HG03066 (cell line): ENCODE measurements around the gene NAV2.

ENCODE experiments used
- ATAC-seq: cut with Tn5 transposase; IDR thresholded peaks from one replicate; pipeline ENCODE4 v1.9.1; 2021; ENCODE audit warnings: low read depth; ENCODE audit not compliant: unreplicated experiment

NAV2 gene

DNA sequence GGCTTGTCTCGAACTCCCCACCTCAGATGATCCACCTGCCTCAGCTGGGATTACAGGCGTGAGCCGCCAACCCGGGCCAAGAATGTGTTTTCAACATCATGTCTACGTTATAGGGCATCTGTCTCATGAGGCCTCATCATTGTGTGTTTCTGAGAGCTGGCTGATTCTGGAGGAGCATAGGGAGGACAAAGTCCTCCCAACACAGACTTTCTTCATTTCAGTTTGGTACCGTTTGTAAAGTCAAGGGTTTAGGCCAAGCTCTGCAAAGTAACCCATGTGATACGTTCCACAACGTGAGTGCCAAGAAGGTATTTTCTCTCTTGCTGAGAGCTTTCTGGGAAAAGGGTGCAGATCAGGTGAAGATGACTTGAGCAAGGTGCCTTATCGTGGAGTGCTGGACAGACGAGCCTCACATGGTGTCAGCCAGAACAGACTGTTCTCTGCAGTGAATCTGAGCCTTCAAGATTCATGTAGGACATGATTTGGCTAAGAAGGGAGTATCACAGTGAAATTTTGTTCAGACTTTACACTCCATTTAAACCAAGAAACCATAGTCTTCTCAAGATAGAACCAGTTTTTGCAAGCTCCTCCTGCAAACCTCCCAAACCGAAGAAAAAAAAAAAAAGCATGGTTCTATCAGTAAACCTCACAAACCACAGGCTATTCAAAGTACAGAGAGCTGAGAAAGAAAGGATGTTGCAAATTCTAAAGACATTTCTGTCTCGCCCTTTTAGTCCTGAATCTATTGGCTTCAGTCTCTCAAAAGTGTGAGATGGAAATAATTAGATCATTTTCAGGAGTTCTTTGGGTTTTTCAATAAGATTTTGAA lies 376.0 kb downstream of the NAV2 start:
- no peak for ATAC-seq

DNA sequence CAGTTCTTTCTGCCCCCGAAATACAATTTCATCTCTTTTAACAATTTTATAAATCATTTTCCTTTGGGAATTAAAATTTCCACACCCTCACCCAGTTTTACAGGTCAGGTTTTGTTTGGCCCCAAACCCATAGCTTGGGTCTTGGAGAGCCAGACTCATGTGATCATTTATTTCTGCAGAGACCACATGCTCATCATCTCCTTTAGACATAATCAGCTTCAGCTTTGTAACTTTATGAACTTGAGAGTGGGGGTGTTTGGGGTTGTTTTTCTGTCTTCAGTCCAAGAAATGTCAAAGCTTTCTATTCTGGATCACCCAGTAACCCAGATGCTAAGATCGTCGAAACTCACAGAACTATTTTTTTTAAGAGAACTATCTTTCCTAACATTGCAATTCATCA lies 376.7 kb downstream of the NAV2 start:
- ATAC-seq: no peak

DNA sequence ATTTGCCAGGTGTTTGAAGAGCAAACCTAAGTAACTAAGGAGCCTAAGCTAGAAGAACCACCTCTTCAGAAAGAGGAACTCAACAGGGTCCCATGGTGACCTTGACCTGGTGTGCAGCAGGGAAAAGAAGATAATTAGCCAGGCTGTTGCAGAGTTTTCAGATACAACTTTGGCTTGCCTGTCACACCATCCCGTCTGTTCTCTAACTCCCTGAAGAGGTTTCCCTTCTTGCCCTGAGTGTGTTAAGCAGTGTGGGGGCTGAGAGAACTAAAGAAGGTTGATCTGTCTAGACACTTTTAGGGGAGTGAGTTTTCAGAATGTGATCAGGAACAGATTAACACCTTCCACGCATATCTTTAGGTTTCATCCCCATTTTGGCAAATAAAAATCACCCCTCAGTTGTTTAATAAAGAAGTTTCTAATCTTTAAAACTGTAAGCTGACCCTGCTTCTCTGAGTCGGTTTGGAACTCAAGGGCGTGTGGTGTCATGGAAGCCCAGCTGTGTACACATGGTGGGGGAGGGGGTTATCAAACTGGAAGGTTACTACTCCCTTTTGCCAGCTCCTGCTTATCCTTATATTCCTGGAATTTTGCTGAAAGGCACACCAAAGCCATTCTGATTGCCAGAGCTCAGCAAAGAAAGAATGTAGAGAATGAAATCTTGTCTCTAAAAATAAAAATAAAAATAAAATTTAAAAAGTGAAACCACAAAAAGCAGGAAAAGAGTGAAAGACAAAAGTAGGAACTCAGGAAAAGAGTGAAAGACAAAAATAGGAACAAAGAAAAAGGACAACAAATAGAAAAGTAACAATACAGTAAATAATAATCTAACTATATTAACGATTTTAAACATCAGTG lies 377.4 kb downstream of the NAV2 start:
- ATAC-seq: no peak

DNA sequence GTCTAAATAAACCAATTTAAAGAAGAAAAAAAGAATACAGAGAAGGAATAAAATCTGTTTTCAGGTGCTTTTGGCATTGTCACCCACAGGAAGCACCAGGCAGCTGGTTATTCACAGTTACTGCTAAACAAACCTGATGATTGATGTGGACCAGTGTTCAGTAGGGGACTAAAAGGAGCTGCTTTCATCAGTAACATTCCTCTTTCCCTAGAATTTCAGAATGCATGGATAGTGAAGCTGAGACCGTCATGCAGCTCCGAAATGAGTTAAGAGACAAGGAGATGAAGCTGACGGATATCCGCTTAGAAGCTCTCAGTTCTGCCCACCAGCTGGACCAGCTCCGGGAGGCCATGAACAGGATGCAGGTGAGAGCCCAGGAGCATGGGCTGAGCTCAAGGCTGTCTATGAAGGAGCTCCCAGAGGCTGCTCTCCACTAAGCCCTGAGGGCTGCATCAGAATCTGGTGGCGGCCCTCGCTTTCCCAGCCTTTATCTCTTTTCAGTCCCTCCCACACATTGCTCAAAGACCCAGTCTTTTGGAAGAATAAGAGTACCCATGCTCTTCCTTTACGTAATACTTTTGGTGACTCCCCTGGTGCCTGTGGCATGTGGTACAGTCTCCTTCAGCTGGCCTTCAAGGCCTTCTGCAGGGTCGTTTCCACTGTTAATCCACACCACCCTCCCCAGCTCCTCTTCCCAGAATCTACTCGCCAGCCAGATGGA lies 378.2 kb downstream of the NAV2 start:
- no peak for ATAC-seq

DNA sequence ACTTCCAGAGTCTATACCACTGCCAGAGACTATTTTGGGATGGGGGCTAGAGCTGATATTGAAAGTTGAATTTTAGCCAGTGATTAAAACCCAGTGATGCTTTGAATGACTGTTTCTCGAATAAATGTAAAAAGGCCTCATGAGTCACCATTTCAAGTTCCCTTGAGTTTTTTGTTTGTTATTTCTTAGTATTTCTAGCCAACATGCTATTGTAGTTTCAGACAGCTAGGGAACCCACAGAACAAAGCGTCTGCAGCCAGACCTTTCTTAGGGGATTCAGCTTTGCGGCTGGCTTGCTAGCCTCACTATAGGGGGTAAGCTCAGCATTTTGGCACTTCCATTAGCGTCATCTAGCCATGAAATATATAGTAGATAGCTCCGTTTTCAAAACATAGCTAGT lies 381.1 kb downstream of the NAV2 start:
- no peak for ATAC-seq

DNA sequence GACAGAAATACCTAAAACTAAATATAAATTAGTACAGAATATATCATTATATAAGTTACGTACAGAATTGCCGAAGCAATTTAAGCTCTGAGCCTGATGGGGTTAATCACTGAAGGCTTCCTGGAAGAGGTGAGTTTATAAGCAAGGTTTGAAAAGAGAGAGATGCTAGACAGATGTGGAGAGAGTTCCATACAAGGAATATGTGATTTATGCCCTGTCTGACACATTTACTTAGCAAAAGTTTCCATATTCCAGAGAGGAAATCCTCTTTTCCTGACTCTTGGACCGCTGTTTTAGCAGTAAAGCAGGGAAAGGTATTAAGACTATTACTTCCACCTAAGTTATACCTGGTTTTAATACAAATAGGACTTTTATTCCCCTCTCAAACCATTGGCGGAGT lies 382.6 kb downstream of the NAV2 start:
- no peak for ATAC-seq

DNA sequence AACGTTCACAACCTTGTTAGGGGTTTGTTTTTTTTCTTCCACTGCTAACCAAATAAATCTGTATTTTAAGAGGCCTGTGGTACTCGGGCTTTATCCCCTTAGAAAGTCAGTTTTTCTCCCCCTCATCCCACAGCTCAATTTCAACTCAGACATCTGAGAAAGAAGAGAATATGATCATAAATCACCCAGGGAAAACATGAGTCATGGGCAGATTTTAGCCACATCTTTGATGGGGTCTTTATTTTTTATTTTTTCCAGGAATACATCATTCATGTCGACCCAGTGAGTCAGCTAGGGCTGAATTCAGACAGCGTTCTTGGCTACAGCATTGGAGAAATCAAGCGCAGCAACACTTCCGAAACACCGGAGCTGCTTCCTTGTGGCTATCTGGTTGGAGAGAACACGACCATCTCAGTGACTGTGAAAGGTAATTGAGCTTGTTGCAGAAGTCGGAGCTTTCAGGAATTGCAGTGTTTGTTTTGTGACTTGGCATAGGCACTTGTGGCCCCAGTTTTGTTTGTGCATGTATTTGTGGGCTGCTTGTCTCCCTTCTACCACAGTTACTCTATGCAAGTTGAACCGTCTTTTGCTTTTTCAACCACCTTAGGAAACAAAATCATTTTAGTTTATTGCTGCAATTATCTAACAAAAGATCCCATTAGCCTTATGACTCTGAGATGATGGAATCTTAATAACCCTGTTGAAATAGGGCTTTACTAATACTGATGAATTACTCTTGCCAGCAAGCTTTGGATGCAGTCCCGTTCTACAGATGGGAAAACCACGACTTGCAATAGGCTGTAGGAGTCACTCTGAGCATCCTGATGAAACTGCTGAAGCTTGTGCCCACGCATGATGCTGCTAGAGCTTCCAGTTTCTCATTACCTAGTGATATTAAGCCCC lies 384.9 kb downstream of the NAV2 start:
- no peak for ATAC-seq

DNA sequence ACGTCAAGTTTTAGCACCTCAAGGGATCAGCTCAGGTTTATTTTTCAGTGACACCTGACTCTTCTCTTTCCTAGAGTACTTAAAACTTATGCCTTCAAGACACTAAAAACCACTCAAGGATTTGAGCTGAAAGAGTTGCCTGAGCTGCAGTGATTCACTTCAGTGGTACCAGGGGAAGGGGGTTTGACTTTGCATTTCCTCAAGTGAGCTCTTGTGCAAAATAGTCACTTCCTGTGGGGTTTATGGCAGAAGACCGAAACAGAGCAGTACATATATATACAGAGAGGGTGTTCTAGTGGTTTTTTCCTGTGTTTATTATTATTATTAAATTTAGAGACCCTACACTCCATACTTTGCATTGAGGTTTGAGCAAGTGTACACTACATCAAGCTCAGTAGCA lies 386.9 kb downstream of the NAV2 start:
- no peak for ATAC-seq

DNA sequence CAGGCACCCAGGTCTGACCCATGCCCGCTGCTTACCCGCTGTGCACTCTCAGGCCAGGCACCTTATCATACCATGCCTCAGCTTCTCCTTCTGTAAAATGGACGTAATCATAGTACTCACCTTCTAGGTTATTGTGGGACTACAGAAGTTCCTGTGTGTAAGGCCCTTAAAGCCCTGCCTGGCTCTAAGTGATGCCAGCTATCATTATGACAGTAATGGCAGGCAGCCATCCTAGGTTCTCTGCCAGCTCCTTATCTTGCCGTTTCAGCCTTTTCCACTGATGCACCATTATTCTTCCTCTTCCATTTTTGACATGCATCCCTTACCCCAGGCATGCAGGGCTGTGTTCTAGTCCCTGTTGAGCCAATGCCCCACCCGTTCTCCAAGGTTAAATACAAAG lies 389.8 kb downstream of the NAV2 start:
- ATAC-seq: no peak

DNA sequence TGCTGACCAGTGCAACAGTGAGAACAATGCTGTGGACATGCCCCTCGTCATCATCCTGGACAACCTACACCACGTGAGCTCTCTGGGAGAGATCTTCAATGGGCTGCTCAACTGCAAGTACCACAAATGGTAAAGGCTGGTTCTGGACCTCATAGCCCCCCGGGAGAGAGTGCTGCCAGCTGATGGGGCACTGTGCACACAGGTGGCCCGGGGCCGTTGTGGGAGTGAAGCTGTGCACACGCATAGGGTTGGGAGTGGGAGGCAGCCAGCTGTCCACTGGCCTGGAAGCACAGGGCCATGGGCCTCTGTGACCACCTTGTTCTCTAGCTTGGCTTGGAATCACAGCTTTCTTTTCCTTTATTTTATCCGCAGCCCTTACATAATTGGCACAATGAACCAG lies 390.6 kb downstream of the NAV2 start:
- no peak for ATAC-seq

DNA sequence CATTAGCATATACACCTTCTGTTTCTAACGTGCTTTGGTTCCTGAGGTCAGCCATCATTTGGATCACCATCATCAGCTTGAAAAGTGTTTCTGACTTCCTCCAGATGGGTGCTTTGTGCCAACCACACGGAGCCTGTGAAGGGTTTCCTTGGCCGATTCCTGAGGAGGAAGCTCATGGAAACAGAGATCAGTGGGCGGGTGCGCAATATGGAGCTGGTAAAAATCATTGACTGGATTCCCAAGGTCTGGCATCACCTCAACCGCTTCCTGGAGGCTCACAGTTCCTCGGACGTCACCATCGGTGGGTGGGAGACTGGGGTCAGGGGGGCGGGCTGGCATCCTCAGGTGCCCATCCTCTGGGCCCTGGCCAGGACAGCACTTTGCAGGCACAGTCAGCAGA lies 392.8 kb downstream of the NAV2 start:
- ATAC-seq: no peak

DNA sequence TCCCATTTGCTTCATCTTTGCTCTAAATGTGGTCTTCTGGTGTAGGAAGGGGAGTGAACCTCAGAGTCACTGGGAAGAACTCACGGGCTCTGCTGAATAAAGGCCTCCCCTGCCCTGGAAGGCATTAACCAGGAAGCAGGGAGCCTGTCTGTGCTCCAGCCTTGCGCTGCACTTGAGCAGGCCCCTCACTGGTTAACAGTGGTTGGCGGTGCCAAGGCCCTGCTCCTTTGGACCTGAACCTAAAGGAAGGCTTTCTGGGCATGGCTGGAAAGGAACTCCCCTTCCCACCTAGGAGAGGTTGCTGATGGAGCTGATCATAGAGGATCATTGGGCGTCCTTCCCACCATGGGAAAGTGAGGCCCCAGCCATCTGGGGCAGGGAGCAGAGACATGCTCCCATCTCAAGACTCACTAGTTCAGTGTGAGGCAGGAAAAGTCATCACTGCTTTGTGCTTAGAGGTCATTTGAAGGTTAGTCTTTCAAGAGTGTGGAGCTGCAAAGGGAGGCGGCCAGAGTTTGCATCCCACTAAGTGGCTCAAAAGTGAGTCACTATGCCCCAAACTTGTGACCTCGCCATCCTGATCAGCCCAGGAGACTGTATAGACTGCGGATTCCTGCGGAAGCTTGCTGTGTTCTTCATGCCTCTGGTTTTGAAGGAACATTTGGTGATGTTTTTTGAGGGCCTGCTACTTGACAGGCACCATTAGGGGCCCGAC lies 397.3 kb downstream of the NAV2 start:
- no peak for ATAC-seq

DNA sequence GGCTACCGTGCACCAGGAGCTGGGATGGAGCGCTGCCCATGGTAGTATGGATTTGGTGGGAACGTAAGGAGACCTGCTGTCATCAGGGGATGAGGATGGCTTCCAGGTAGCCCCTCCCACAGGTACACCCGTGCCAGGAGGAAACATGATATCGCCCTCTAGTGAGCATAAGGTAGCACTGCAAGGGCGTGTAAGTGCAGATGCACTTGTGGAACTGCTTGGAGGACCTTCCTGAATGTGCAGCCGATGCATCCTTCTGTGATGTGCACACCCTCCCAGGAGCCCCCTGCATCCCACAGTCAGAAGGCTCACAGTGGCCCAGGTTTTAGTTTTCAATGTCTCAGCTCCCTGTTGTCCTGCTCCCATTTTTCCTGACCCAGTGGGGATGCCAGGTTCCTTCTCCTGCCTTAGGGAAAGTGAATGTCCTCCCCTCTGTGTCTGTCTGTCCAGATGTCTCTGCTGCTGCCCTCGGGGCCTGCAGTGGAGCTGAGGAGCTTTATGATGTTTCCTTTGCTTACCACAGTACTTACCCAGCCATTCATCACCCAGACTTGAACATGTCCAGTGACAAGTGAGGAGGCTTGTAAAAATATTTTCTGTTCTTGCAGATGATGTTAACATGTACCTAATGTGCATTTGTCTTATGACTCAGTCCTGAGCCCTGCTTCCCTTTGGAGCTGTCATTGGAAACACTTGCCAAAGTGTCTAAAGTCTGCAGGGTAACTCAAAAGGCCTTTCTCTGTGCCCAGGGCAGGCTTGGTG lies 398.5 kb downstream of the NAV2 start:
- peak; percentile 76 for ATAC-seq

DNA sequence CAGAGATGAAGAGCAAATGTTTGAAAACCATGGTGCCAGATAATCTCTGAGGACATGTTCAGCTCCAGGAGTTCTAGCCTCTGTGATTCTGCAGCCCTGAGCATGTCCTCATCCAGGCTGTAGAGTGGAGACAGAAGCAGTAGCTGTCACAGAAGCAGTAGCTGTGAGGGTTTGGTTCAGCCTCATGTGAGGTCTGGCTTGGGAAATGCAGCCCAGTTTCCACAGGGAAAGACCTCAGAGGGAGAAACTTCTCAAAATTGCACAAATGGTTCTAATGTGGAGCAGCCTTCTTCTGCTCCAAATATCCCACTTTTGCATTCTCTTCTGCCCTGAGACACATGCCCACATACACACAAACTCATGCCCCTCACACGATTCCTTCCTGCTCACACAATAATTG lies 399.2 kb downstream of the NAV2 start:
- no peak for ATAC-seq

DNA sequence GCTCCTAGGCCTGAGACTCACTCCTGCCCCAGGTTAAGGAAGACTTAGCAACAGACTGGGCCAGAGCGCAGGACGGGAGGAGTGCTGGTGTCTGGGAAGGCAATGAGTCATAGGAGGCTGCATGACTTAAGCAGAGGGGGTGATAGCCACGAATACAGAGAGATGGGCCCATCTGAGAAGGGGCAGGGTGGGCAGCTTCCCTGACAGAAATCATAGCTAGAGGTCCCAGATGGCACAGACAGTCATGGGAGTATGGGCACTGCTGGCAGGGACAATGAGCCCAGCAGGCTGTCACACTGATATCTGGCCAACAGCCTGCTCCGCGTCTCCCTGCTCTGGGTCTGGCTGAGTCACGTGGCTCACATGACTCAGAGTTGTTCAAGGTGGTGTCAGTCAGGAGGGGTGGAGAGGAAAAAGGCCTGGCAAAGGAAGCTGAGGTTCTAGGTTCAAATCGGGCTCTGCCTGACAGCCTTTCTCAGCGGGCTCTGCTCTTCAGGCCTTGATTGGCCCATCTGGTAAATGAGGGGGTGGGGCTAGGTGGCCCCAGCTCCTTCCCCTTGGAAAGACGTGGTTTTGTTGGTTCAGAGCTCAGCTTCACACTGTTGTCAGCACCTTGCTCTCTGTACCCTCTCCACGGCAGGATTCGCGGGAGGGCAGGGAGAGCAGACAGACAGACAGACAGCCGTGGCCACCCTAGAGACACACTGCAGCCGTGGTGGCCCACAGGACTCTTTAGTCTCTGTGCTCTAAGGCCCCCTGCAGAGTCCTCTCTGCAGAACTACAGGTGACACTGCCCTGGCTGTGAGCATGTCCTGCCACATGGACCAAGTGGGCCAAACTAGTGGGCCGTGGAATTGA lies 399.9 kb downstream of the NAV2 start:
- no peak for ATAC-seq

DNA sequence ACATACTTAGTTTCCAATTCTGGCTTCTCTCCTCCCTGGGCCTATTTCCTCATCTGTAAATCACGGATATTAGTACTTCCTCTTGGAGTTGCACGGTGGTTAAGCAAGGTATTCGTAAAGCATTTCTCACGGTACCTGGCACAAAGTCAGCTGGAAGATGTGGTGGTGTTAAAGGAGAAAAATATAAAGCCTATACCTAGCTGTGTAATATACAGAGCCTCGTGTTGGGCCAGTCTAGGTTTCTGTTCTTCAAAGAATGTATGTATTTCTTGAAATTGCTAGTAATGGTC lies 400.5 kb downstream of the NAV2 start:
- ATAC-seq: no peak

DNA sequence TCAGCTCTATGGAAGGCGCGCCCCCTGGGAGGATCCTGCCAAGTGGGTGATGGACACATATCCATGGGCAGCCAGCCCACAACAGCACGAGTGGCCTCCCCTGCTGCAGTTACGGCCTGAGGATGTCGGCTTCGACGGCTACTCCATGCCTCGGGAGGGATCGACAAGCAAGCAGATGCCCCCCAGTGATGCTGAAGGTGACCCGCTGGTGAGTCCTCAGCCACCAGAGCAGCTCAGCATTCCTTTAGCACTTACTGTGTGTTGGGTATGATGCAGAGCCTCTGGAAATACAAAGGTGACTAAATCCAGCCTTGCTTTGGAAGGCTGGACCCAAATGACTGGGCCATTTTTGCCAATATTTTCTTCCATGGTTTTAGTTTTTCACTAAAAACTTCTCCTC lies 402.0 kb downstream of the NAV2 start:
- no peak for ATAC-seq

DNA sequence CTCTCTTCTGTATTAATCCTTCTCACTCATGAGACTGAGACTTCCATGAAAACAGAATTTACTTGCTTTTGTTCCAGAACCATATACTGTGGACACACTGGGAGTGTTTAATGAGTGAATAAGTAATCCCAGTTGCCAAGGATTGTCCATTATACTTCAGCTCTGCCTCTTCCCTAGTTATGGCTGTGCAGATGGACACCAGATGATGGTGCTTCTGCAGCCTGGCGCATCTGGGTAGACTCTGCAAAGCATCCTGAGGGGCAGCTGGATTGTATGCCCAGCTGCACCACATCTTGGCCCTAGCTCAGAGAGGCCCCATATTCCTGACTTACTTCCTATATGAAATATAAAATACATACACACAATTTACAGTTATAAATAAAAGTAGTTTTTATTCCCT lies 404.2 kb downstream of the NAV2 start:
- ATAC-seq: no peak
